CD8-positive, alpha-beta memory T cell (primary cell): ENCODE results near the gene ACTRT3. TPM values are rescaled to one million over a fixed set of nuclear protein-coding genes. Genes with fewer than 3 reads are reported as not detected.

Experiments used
- CTCF ChIA-PET: fragments of 350-600 bp; sonication (Branson Sonifier 250); formaldehyde crosslinking; loops from one replicate; lab custom pipeline; 2021; ENCODE audit warnings: antibody characterized with exemption; lab: Charles Lee
- POLR2A ChIA-PET: fragments of 350-600 bp; sonication (Branson Sonifier 250); formaldehyde crosslinking; loops from one replicate; lab custom pipeline; 2021; ENCODE audit warnings: antibody characterized with exemption; lab: Charles Lee
- DNase-seq, 5 donors: peaks; one replicate each; pipeline versions ENCODE4 v3.0.0 to v3.0.0-alpha.2; 2020 to 2022; ENCODE audit warnings: mixed read lengths in 1 of 5
- H3K27ac ChIP-seq: one replicate; pipeline ENCODE4 v1.7.0; 2013; ENCODE audit warnings: low read depth, mild to moderate bottlenecking, low read length, moderate library complexity
- H3K27me3 ChIP-seq: 2 replicates; pipeline ENCODE4 v1.7.0; 2013; ENCODE audit warnings: low read length, mild to moderate bottlenecking; ENCODE audit not compliant: insufficient read depth, poor library complexity, severe bottlenecking
- H3K36me3 ChIP-seq: 2 replicates; pipeline ENCODE4 v1.7.0; 2013; ENCODE audit warnings: mild to moderate bottlenecking, low read length, moderate library complexity; ENCODE audit not compliant: insufficient read depth
- H3K4me1 ChIP-seq: 2 replicates; pipeline ENCODE4 v1.7.0; 2013; ENCODE audit warnings: mild to moderate bottlenecking, low read length, moderate library complexity; ENCODE audit not compliant: insufficient read depth
- H3K4me3 ChIP-seq: 2 replicates; pipeline ENCODE4 v1.7.0; 2013; ENCODE audit warnings: mild to moderate bottlenecking, low read length
- H3K9me3 ChIP-seq: 2 replicates; pipeline ENCODE4 v1.7.0; 2013; ENCODE audit warnings: mild to moderate bottlenecking, low read length
- H3K27ac Mint-ChIP-seq, 8 donors: one replicate each; pipeline ENCODE4 v1.8.0; 2020 to 2021; ENCODE audit warnings: mixed read lengths in 8 of 8, mild to moderate bottlenecking in 6 of 8, inconsistent platforms in 3 of 8, moderate library complexity in 3 of 8
- H3K27me3 Mint-ChIP-seq, 2 donors: one replicate each; pipeline ENCODE4 v1.8.0; 2020 to 2021; ENCODE audit warnings: mixed read lengths in 2 of 2, mild to moderate bottlenecking in 1 of 2, moderate library complexity in 1 of 2
- H3K36me3 Mint-ChIP-seq, 3 donors: one replicate each; pipeline ENCODE4 v1.8.0; 2020 to 2021; ENCODE audit warnings: mixed read lengths in 3 of 3, inconsistent platforms in 1 of 3, mild to moderate bottlenecking in 1 of 3
- H3K4me1 Mint-ChIP-seq, 3 donors: one replicate each; pipeline ENCODE4 v1.8.0; 2020 to 2021; ENCODE audit warnings: mixed read lengths in 3 of 3, inconsistent platforms in 1 of 3, mild to moderate bottlenecking in 1 of 3
- H3K4me3 Mint-ChIP-seq, 7 donors: one replicate each; pipeline ENCODE4 v1.8.0; 2020 to 2021; ENCODE audit warnings: mixed read lengths in 7 of 7, mild to moderate bottlenecking in 6 of 7, moderate library complexity in 4 of 7, inconsistent platforms in 2 of 7
- H3K9me3 Mint-ChIP-seq, 5 donors: one replicate each; pipeline ENCODE4 v1.8.0; 2020 to 2022; ENCODE audit warnings: mixed read lengths in 5 of 5, mild to moderate bottlenecking in 3 of 5, moderate library complexity in 2 of 5, inconsistent platforms in 1 of 5
- polyA plus RNA-seq: library from polyadenylated mRNA; unstranded; fragments of 300-500 nt; fragmentation: Illumina TruSeq; gene quantifications from one replicate; pipeline ENCODE4 v1.2.3, GENCODE V29; 2021
- total RNA-seq, 2 experiments: library from RNA; stranded (reverse); gene quantifications; one replicate each; pipeline ENCODE4 v1.2.3, GENCODE V29; 2021

The ACTRT3 gene
- total and polyA plus RNA-seq, 3 experiments from 2014 or later = 0.20 to 2.6 (median 2.5) TPM

DNA sequence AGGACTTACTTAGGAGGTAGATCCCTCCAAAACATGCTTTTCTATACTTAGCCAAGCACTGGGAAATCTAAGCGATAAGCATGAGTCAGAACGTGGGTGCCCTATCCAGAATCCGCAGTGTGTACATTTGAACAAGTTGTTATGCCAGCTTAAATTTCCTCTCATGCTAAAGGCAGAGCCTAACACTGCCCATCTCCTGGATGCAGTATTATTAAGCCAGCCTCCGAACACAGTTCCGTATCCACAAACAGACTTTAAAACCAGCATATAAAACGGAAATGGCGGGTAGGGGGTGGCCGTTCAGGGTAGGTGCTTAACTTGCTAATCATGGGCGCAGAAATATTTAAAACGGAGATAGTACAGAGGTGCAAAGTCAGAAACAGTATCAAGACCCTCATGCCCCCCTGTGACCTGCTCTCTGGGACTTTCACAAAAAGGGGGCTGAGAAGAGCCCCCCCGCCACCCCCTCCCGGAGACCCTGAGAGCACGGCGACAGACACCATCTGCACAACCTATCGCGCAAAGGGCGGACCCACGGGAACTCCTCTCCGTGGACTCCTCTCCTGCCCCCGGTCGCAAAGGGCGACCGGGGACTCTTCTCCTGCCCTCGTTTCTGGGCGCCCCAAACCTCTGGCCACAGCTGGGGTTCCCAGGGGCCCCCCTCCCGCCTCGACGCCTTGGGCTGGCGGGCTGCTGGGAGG is 42.4 kb upstream of the ACTRT3 start:
- Histone ChIP-seq H3K36me3 (no peaks in the 10 kb centered on the region), H3K27me3 (no peaks in the 10 kb centered on the region), H3K4me1 (peaks cover 17% of the 10 kb centered on the region), H3K9me3 (peaks cover 6% of the 10 kb centered on the region), H3K4me3 (peak overlapping the region; percentile 69), H3K27ac (no peak overlapping the region)
- Mint-ChIP-seq H3K9me3 (peaks cover 8 to 15% (median 11%) of the 10 kb centered on the region in 5 donors), H3K36me3 (peaks cover 2 to 11% (median 2%) of the 10 kb centered on the region in 3 donors), H3K4me3 (peak overlapping the region; percentile 74 to 91 (median 85)), H3K4me1 (peaks cover 19 to 29% (median 26%) of the 10 kb centered on the region in 3 donors), H3K27ac (peak overlapping the region in 5 of 8 donors; percentile 25 to 86 (median 62)), H3K27me3 (peaks cover 0 to 1% of the 10 kb centered on the region in 2 donors)
- ChIA-PET POLR2A (no interaction called here), CTCF (interaction anchor here (1.0 to 1.4 kb wide), 3 partner anchors 11 to 39 kb away, joined by 3 to 5 read pairs (median 4); partner anchors contain the start of gene MYNN)
- peak in 1 of 5 donors; percentile 25 for DNase-seq

DNA sequence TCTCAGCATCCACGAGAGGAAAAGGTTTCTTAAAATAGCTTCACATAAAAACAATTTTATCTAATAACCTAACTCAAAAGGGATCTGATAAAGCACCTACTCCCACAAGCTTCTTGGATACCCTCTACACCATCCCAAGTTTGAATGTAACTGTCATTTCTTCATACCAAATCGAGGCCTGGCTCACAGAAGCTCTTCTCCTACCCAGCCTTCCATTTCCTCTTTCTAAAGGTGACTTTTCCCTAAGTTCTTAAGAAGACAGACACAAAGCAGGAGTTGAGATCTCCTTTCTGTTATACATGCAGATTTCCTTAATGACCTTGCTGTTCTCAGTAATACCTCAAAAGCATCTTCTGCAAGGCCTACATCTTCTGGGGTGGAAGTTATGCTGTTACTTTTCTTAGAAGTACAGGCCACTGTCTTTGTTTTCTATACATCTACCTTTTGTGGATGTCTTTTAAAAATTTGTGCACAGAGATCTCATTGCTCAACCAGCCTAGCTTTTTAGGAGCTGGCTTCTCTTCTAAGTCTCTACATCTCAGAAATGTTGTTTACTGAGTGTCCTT is 40.0 kb upstream of the ACTRT3 start:
- Histone ChIP-seq H3K27me3 (no peaks in the 10 kb centered on the region), H3K4me3 (no peak overlapping the region), H3K9me3 (no peaks in the 10 kb centered on the region), H3K27ac (no peak overlapping the region), H3K4me1 (peaks cover 17% of the 10 kb centered on the region), H3K36me3 (no peaks in the 10 kb centered on the region)
- Mint-ChIP-seq H3K27me3 (peaks cover 0 to 1% of the 10 kb centered on the region in 2 donors), H3K4me3 (no peak overlapping the region), H3K4me1 (peaks cover 19 to 27% (median 25%) of the 10 kb centered on the region in 3 donors), H3K36me3 (peaks cover 0 to 2% (median 2%) of the 10 kb centered on the region in 3 donors), H3K27ac (peak overlapping the region in 1 of 8 donors; percentile 4), H3K9me3 (no peaks in the 10 kb centered on the region)
- DNase-seq = no peak
- ChIA-PET POLR2A (no interaction called here), CTCF (no interaction called here)

- Histone ChIP-seq H3K4me3 (no peak overlapping the region), H3K9me3 (no peaks in the 10 kb centered on the region), H3K27ac (no peak overlapping the region), H3K36me3 (no peaks in the 10 kb centered on the region), H3K27me3 (no peaks in the 10 kb centered on the region), H3K4me1 (no peaks in the 10 kb centered on the region)
- Mint-ChIP-seq H3K36me3 (peaks cover 0 to 4% (median 0%) of the 10 kb centered on the region in 3 donors), H3K4me3 (no peak overlapping the region), H3K27me3 (no peaks in the 10 kb centered on the region), H3K4me1 (no peaks in the 10 kb centered on the region), H3K27ac (no peak overlapping the region), H3K9me3 (no peaks in the 10 kb centered on the region)
- DNase-seq = no peak
- POLR2A ChIA-PET = no interaction called here
- CTCF ChIA-PET = no interaction called here
Observed at GRCh38 chr3:169804681-169805080, 35.3 kb upstream of the ACTRT3 start.

- ChIA-PET CTCF (no interaction called here), POLR2A (no interaction called here)
- no peaks in the 10 kb centered on the region for H3K27me3 Mint-ChIP-seq
- no peaks in the 10 kb centered on the region for H3K9me3 ChIP-seq
- H3K27me3 ChIP-seq = no peaks in the 10 kb centered on the region
- peaks cover 3 to 12% (median 7%) of the 10 kb centered on the region in 3 donors for H3K4me1 Mint-ChIP-seq
- H3K4me1 ChIP-seq = no peaks in the 10 kb centered on the region
- H3K27ac ChIP-seq = no peak overlapping the region
- H3K36me3 ChIP-seq = no peaks in the 10 kb centered on the region
- no peak overlapping the region for H3K4me3 ChIP-seq
- no peaks in the 10 kb centered on the region for H3K9me3 Mint-ChIP-seq
- H3K36me3 Mint-ChIP-seq = peaks cover 4 to 23% (median 16%) of the 10 kb centered on the region in 3 donors
- no peak overlapping the region for H3K27ac Mint-ChIP-seq
- H3K4me3 Mint-ChIP-seq = no peak overlapping the region
- no peak for DNase-seq
Observed at GRCh38 chr3:169792359-169792758, 23.0 kb upstream of the ACTRT3 start.

GRCh38 chr3:169790687-169791429 is 21.5 kb upstream of the ACTRT3 start:
- no peaks in the 10 kb centered on the region for H3K9me3 ChIP-seq
- Mint-ChIP-seq H3K4me1 (peaks cover 3 to 21% (median 13%) of the 10 kb centered on the region in 3 donors), H3K4me3 (no peak overlapping the region), H3K27me3 (no peaks in the 10 kb centered on the region), H3K27ac (peak overlapping the region in 3 of 8 donors; percentile 7 to 52 (median 12)), H3K9me3 (no peaks in the 10 kb centered on the region), H3K36me3 (peaks cover 4 to 34% (median 26%) of the 10 kb centered on the region in 3 donors)
- no peak overlapping the region for H3K4me3 ChIP-seq
- CTCF ChIA-PET = no interaction called here
- no peak for DNase-seq
- H3K27me3 ChIP-seq = no peaks in the 10 kb centered on the region
- POLR2A ChIA-PET = no interaction called here
- H3K36me3 ChIP-seq = peaks cover 10% of the 10 kb centered on the region
- no peak overlapping the region for H3K27ac ChIP-seq
- no peaks in the 10 kb centered on the region for H3K4me1 ChIP-seq

- H3K9me3 Mint-ChIP-seq = no peaks in the 10 kb centered on the region
- Histone ChIP-seq H3K4me1 (no peaks in the 10 kb centered on the region), H3K27me3 (no peaks in the 10 kb centered on the region), H3K27ac (no peak overlapping the region), H3K9me3 (no peaks in the 10 kb centered on the region), H3K36me3 (peaks cover 15% of the 10 kb centered on the region), H3K4me3 (no peak overlapping the region)
- no peaks in the 10 kb centered on the region for H3K27me3 Mint-ChIP-seq
- ChIA-PET POLR2A (no interaction called here), CTCF (no interaction called here)
- H3K4me1 Mint-ChIP-seq = peaks cover 6 to 21% (median 13%) of the 10 kb centered on the region in 3 donors
- H3K27ac Mint-ChIP-seq = peak overlapping the region in 1 of 8 donors; percentile 52
- peaks cover 4 to 40% (median 30%) of the 10 kb centered on the region in 3 donors for H3K36me3 Mint-ChIP-seq
- DNase-seq = no peak
- H3K4me3 Mint-ChIP-seq = no peak overlapping the region
Observed at GRCh38 chr3:169790219-169790618, 20.9 kb upstream of the ACTRT3 start.

DNA sequence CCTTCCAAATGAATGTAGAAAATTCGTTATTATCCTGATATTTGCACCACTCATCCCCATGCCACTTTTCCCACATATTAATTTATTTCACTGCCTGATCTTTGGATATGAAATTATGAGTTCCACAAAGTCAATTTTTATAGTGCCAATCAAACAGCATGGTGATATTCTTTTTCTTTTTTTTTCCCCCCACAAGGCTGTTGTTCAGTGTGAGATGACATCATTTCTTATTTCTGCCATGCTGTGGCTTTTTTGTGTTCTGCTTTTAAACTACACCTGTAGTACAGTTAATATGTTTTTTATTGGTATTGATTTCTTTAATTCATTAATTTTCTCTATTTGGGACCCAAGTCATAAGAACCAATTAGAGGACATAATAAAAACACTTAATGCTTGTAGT is 18.4 kb upstream of the ACTRT3 start:
- peaks cover 20% of the 10 kb centered on the region for H3K36me3 ChIP-seq
- H3K4me1 ChIP-seq = no peaks in the 10 kb centered on the region
- Mint-ChIP-seq H3K4me1 (peaks cover 6 to 21% (median 13%) of the 10 kb centered on the region in 3 donors), H3K27ac (peak overlapping the region in 2 of 8 donors; percentile 22 to 62), H3K9me3 (no peaks in the 10 kb centered on the region), H3K27me3 (no peaks in the 10 kb centered on the region), H3K4me3 (no peak overlapping the region), H3K36me3 (peaks cover 2 to 54% (median 28%) of the 10 kb centered on the region in 3 donors)
- no peaks in the 10 kb centered on the region for H3K27me3 ChIP-seq
- DNase-seq = no peak
- no peak overlapping the region for H3K4me3 ChIP-seq
- no peaks in the 10 kb centered on the region for H3K9me3 ChIP-seq
- POLR2A ChIA-PET = no interaction called here
- no peak overlapping the region for H3K27ac ChIP-seq
- CTCF ChIA-PET = no interaction called here

- Histone ChIP-seq H3K4me1 (no peaks in the 10 kb centered on the region), H3K9me3 (no peaks in the 10 kb centered on the region), H3K4me3 (no peak overlapping the region), H3K27me3 (no peaks in the 10 kb centered on the region), H3K36me3 (peaks cover 20% of the 10 kb centered on the region), H3K27ac (no peak overlapping the region)
- CTCF ChIA-PET = no interaction called here
- Mint-ChIP-seq H3K9me3 (no peaks in the 10 kb centered on the region), H3K36me3 (peaks cover 0 to 59% (median 27%) of the 10 kb centered on the region in 3 donors), H3K4me3 (no peak overlapping the region), H3K27me3 (no peaks in the 10 kb centered on the region), H3K27ac (no peak overlapping the region), H3K4me1 (peaks cover 6 to 26% (median 16%) of the 10 kb centered on the region in 3 donors)
- DNase-seq = no peak
- POLR2A ChIA-PET = no interaction called here
Observed at GRCh38 chr3:169787120-169787519, 17.8 kb upstream of the ACTRT3 start.
